IMR-90 (cell line): ENCODE results near the gene LILRA6. TPM values are rescaled to one million over a fixed set of nuclear protein-coding genes. Genes with fewer than 3 reads are reported as not detected.
A peak's percentile ranks its signal among the peaks of the same experiment; 100 is the strongest.

ENCODE experiments used
- ATAC-seq: fragments of 200-7000 bp; cut with Tn5 transposase; 2 replicates; pipeline ENCODE4 v1.9.1; 2020; ENCODE audit warnings: low read depth, mild to moderate bottlenecking, moderate library complexity
- BruUV-seq: library from RNA; stranded (reverse); fragments of 400-500 nt; replicated peaks from 2 replicates; lab custom pipeline; 2021; lab: Mats Ljungman, UMichigan
- CTCF ChIA-PET: fragments of 300-600 bp; formaldehyde crosslinking; extraction: SDS; loops from one replicate; lab custom pipeline; 2021; ENCODE audit warnings: antibody characterized with exemption; lab: Yijun Ruan, JAX
- POLR2A ChIA-PET: fragments of 300-600 bp; sonication (Branson Sonifier 250); formaldehyde crosslinking; loops from one replicate; lab custom pipeline; 2022; ENCODE audit warnings: antibody characterized with exemption; ENCODE audit not compliant: unreplicated experiment; lab: Charles Lee
- DNase-seq: peaks from one replicate; pipeline ENCODE4 v3.0.0; 2013
- H2AFZ ChIP-seq: replicated peaks from 2 replicates; pipeline ENCODE3; 2013; ENCODE audit warnings: low read length, mild to moderate bottlenecking; ENCODE audit not compliant: poor library complexity
- H2AK5ac ChIP-seq: 2 replicates; pipeline ENCODE4 v1.6.1; 2013; ENCODE audit warnings: low read depth, low read length, inconsistent platforms
- H2AK9ac ChIP-seq: replicated peaks from 2 replicates; pipeline ENCODE3; 2013; ENCODE audit warnings: mild to moderate bottlenecking, low read depth, low read length, moderate library complexity; ENCODE audit not compliant: poor library complexity
- H2BK120ac ChIP-seq: 2 replicates; pipeline ENCODE4 v1.6.1; 2013; ENCODE audit warnings: low read depth, low read length, inconsistent platforms
- H2BK15ac ChIP-seq: 3 replicates; pipeline ENCODE4 v1.6.1; 2013; ENCODE audit warnings: low read depth, low read length, inconsistent platforms
- H2BK20ac ChIP-seq: 2 replicates; pipeline ENCODE4 v1.6.1; 2013; ENCODE audit warnings: low read depth, mild to moderate bottlenecking, inconsistent platforms, low read length, moderate library complexity
- H2BK5ac ChIP-seq: 2 replicates; pipeline ENCODE4 v1.6.1; 2013; ENCODE audit warnings: mild to moderate bottlenecking, low read depth, low read length, inconsistent platforms; ENCODE audit not compliant: poor library complexity, severe bottlenecking
- H3K14ac ChIP-seq: replicated peaks from 2 replicates; pipeline ENCODE4 v1.6.1; 2013; ENCODE audit warnings: low read depth, low read length, inconsistent platforms
- H3K18ac ChIP-seq: 2 replicates; pipeline ENCODE4 v1.6.1; 2013; ENCODE audit warnings: low read depth, low read length, control low read depth
- H3K23ac ChIP-seq: 2 replicates; pipeline ENCODE4 v1.6.1; 2013; ENCODE audit warnings: low read depth, low read length, inconsistent platforms
- H3K27ac ChIP-seq: 2 replicates; pipeline ENCODE4 v1.5.1; 2013; ENCODE audit warnings: mild to moderate bottlenecking, control low read depth, low read length; ENCODE audit not compliant: insufficient read depth
- H3K27me3 ChIP-seq: 2 replicates; pipeline ENCODE4 v1.6.1; 2013; ENCODE audit warnings: low read length; ENCODE audit not compliant: control insufficient read depth, insufficient read depth
- H3K36me3 ChIP-seq: 2 replicates; pipeline ENCODE4 v1.6.1; 2013; ENCODE audit warnings: low read length, mixed read lengths; ENCODE audit not compliant: control insufficient read depth, insufficient read depth
- H3K4ac ChIP-seq: 2 replicates; pipeline ENCODE4 v1.6.1; 2013; ENCODE audit warnings: low read depth, low read length, inconsistent platforms
- H3K4me1 ChIP-seq: 2 replicates; pipeline ENCODE4 v1.6.1; 2013; ENCODE audit warnings: low read length, mixed read lengths; ENCODE audit not compliant: control insufficient read depth, insufficient read depth
- H3K4me2 ChIP-seq: 2 replicates; pipeline ENCODE4 v1.6.1; 2013; ENCODE audit warnings: low read depth, mild to moderate bottlenecking, control low read depth, low read length, moderate library complexity
- H3K4me3 ChIP-seq: 2 replicates; pipeline ENCODE4 v1.5.1; 2013; ENCODE audit warnings: low read depth, mild to moderate bottlenecking, control low read depth, low read length, moderate library complexity; ENCODE audit not compliant: insufficient read depth
- H3K56ac ChIP-seq: 2 replicates; pipeline ENCODE4 v1.6.1; 2013; ENCODE audit warnings: low read length, inconsistent platforms; ENCODE audit not compliant: insufficient read depth; ENCODE audit errors: extremely low read depth
- H3K79me1 ChIP-seq, 2 experiments: 2 replicates each; pipeline ENCODE4 v1.6.1; 2013; ENCODE audit warnings: low read length in 2 of 2, inconsistent platforms in 1 of 2, low read depth in 1 of 2
- H3K9ac ChIP-seq: 2 replicates; pipeline ENCODE4 v1.6.1; 2013; ENCODE audit warnings: low read depth, low read length, control low read depth
- H3K9me1 ChIP-seq: 2 replicates; pipeline ENCODE4 v1.6.1; 2013; ENCODE audit warnings: low read length, inconsistent platforms; ENCODE audit not compliant: insufficient read depth
- H3K9me3 ChIP-seq: 2 replicates; pipeline ENCODE4 v1.6.1; 2013; ENCODE audit warnings: low read length; ENCODE audit not compliant: control insufficient read depth, insufficient read depth
- H4K20me1 ChIP-seq: 2 replicates; pipeline ENCODE4 v1.6.1; 2013; ENCODE audit warnings: low read length, inconsistent platforms; ENCODE audit not compliant: insufficient read depth
- H4K5ac ChIP-seq: 2 replicates; pipeline ENCODE4 v1.6.1; 2013; ENCODE audit warnings: mild to moderate bottlenecking, low read depth, low read length, control low read depth
- H4K8ac ChIP-seq, 2 experiments: 2 replicates each; pipeline ENCODE4 v1.6.1; 2013; ENCODE audit warnings: low read depth in 2 of 2, low read length in 2 of 2, control low read depth in 1 of 2, inconsistent platforms in 1 of 2
- H4K91ac ChIP-seq: 2 replicates; pipeline ENCODE4 v1.6.1; 2013; ENCODE audit warnings: low read depth, low read length, inconsistent platforms; ENCODE audit not compliant: insufficient read depth
- BHLHE40 ChIP-seq: fragments of 150-350 bp; IDR thresholded peaks from 2 replicates; pipeline ENCODE4 v1.6.1; 2016; ENCODE audit warnings: mild to moderate bottlenecking, low read depth, low read length
- CEBPB ChIP-seq: IDR thresholded peaks from 2 replicates; pipeline ENCODE4 v1.6.1; 2012; ENCODE audit warnings: low read depth, low read length, improper control_type of control experiment
- CHD1 ChIP-seq: IDR thresholded peaks from 2 replicates; pipeline ENCODE4 v1.6.1; 2012; ENCODE audit warnings: low read depth, low read length, improper control_type of control experiment
- FOS ChIP-seq: fragments of 150-350 bp; IDR thresholded peaks from 2 replicates; pipeline ENCODE4 v1.6.1; 2016; ENCODE audit warnings: low read depth, low read length
- MAZ ChIP-seq: IDR thresholded peaks from 2 replicates; pipeline ENCODE4 v1.6.1; 2012; ENCODE audit warnings: low read depth, mild to moderate bottlenecking, low read length, improper control_type of control experiment, moderate library complexity, borderline replicate concordance
- MXI1 ChIP-seq: IDR thresholded peaks from 2 replicates; pipeline ENCODE4 v1.6.1; 2012; ENCODE audit warnings: low read depth, mild to moderate bottlenecking, low read length, moderate library complexity, borderline replicate concordance
- NFE2L2 ChIP-seq: fragments of 150-350 bp; IDR thresholded peaks from 2 replicates; pipeline ENCODE4 v1.6.1; 2016; ENCODE audit warnings: low read depth, mild to moderate bottlenecking, low read length
- POLR2A ChIP-seq: IDR thresholded peaks from 2 replicates; pipeline ENCODE4 v1.6.1; 2012; ENCODE audit warnings: mild to moderate bottlenecking, low read depth, low read length
- RAD21 ChIP-seq: IDR thresholded peaks from 2 replicates; pipeline ENCODE4 v1.6.1; 2012; ENCODE audit warnings: low read length, improper control_type of control experiment
- RCOR1 ChIP-seq: IDR thresholded peaks from 2 replicates; pipeline ENCODE4 v1.6.1; 2012; ENCODE audit warnings: mild to moderate bottlenecking, low read length, improper control_type of control experiment; ENCODE audit not compliant: insufficient replicate concordance
- RFX5 ChIP-seq: IDR thresholded peaks from 2 replicates; pipeline ENCODE4 v1.8.0; 2012; ENCODE audit warnings: low read depth, mild to moderate bottlenecking, low read length, moderate library complexity
- SMC3 ChIP-seq: fragments of 150-350 bp; IDR thresholded peaks from 2 replicates; pipeline ENCODE4 v1.6.1; 2016; ENCODE audit warnings: low read depth, mild to moderate bottlenecking, antibody characterized with exemption, low read length, moderate library complexity
- WGBS, 2 experiments: methylation state at CpG; one replicate each; pipeline versions ENCODE4 v1.1.5 to v1.1.7; 2013; ENCODE audit warnings: missing lambda C conversion rate in 2 of 2; ENCODE audit not compliant: insufficient read length in 1 of 2; ENCODE audit errors: extremely low coverage in 2 of 2; 5-methylcytosine and 5-hydroxymethylcytosine counted together
- dilution Hi-C: fragments of 300-500 bp; cut with HindIII; formaldehyde crosslinking; loops from one replicate; pipeline ENCODE4 v1.14.3; 2018; ENCODE audit warnings: low sequenced_read_pairs; ENCODE audit not compliant: unreplicated experiment
- in situ Hi-C: fragments of 300-500 bp; cut with MboI; formaldehyde crosslinking; loops from 3 replicates; pipeline ENCODE4 v1.14.3; 2019; ENCODE audit warnings: low sequenced_read_pairs, inconsistent platforms, mixed read lengths
- intact Hi-C: fragments of 100-400 bp; cut with micrococcal nuclease; formaldehyde crosslinking; loops from 2 replicates; pipeline ENCODE4 v1.10.0; 2022
- polyA plus RNA-seq, 3 experiments: library from polyadenylated mRNA; depleted of rRNA; stranded (reverse); fragments of >200 nt; gene quantifications; 2 replicates each; pipeline ENCODE4 v1.2.3, GENCODE V29; 2012; ENCODE audit warnings: low replicate concordance in 1 of 3
- total RNA-seq: library from RNA; depleted of rRNA; stranded (reverse); fragments of >200 nt; gene quantifications from 2 replicates; pipeline ENCODE4 v1.2.3, GENCODE V29; 2012
- TF ChIP-seq, protein P1 (sequence below): conservative IDR thresholded peaks from 2 replicates; pipeline ENCODE4 v1.5.1; 2012; ENCODE audit warnings: mild to moderate bottlenecking, low read depth, low read length, improper control_type of control experiment
- TF ChIP-seq, protein P2 (sequence below): fragments of 150-350 bp; IDR thresholded peaks from 2 replicates; pipeline ENCODE4 v1.6.1; 2016; ENCODE audit warnings: low read depth, mild to moderate bottlenecking, low read length, moderate library complexity, borderline replicate concordance

LILRA6 gene
- total and polyA plus RNA-seq, 2 of the 4 experiments (the other 2 are of a cell fraction): not detected

DNA sequence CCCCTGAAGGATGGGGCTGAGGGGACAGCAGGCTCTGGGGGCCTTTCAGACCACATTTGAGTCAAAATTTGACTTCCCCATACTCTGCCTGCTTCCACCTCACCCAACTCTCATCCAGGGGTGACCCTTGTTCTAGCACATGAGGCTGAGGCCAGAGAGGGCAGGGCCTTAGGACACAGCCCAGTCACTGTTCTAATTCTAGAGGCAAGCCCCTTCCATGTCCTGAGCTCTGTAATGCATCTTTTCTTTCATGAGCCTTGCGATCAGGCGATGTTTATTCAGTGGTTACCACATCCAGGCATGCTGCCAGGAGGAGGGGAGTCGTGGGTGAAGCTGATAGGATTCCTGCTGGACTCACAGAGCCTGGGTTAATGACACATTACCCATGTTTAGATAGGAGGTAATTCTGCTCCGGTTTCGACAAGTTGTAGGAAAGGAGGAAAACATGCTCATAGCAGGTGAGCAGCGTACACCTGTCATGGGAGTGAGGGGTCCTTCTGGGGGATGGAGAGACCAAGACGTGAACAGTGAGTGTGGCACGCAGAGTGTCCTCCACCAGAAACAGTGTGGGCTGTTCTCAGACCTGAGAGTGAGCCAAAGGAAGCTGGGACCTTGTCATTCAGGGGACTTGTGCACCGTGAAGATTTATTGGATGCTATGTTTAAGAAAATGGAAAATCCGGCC is 32.6 kb downstream of the LILRA6 start:
- Histone ChIP-seq H3K4me1 (peaks cover 30% of the 10 kb centered on the region), H4K8ac (no peak overlapping the region), H4K20me1 (peaks cover 63% of the 10 kb centered on the region), H2AK9ac (peak overlapping the region; percentile 73), H4K5ac (no peak overlapping the region), H2BK120ac (no peak overlapping the region), H2BK20ac (no peak overlapping the region), H3K9me1 (peaks cover 27% of the 10 kb centered on the region), H2BK15ac (no peak overlapping the region), H3K9me3 (no peaks in the 10 kb centered on the region), H3K4me3 (no peak overlapping the region), H2BK5ac (peak overlapping the region; percentile 0), H2AK5ac (peak overlapping the region; percentile 27; the same call in 1 of the 2 replicates), H3K9ac (no peak overlapping the region), H3K27ac (peak overlapping the region; percentile 48; the same call in 1 of the 2 replicates), H3K56ac (no peak overlapping the region), H3K36me3 (peaks cover 33% of the 10 kb centered on the region), H3K14ac (no peak overlapping the region), H4K91ac (no peak overlapping the region), H2AFZ (peak overlapping the region; percentile 67), H3K4me2 (peak overlapping the region; percentile 75), H3K23ac (no peak overlapping the region), H3K27me3 (no peaks in the 10 kb centered on the region), H3K4ac (0 out of 2 replicates have a peak overlapping the region, but pooled peaks have one; percentile 17), H3K79me1 (peaks cover 6 to 61% of the 10 kb centered on the region in 2 experiments), H3K18ac (no peak overlapping the region)
- BruUV-seq: no TSS peak
- 10% methylated on average over 5 of the region's 10 CpGs; no CpG with 5 or more reads in 1 of the 2 experiments for WGBS, 2 experiments
- in situ Hi-C loops: loop anchor here (10.0 kb wide), 1 partner anchor 245 kb away; no protein-coding TSS in a partner anchor
- intact Hi-C loops: loop anchor here (2.0 kb wide), 1 partner anchor 19 kb away; the partner anchor contains the start of gene TSEN34
- ChIA-PET POLR2A (interaction anchor here (0.6 to 0.7 kb wide), 2 partner anchors 9 to 1911 kb away, joined by 3 read pairs; partner anchors contain the start of gene ZNF787), CTCF (interaction anchor here (0.5 to 1.0 kb wide), 3 partner anchors 40 to 401 kb away, joined by 3 to 4 read pairs (median 3); no protein-coding TSS in a partner anchor)
- ATAC-seq (peak; percentile 88), DNase-seq (peak; percentile 98)
- dilution Hi-C loops: no loop called here
- TF ChIP-seq FOS (peak; percentile 36; the same call in 1 of the 2 replicates), CEBPB (peak; percentile 93), RAD21 (no peak), RCOR1 (peak; percentile 91), CHD1 (no peak), SMC3 (no peak), RFX5 (no peak), NFE2L2 (no peak), POLR2A (peak; percentile 37; the same call in 1 of the 2 replicates), MXI1 (peak; percentile 66; the same call in 1 of the 2 replicates), BHLHE40 (peak; percentile 66; the same call in 1 of the 2 replicates), MAZ (peak; percentile 78; the same call in 1 of the 2 replicates)
- TF ChIP-seq, protein P1, sequence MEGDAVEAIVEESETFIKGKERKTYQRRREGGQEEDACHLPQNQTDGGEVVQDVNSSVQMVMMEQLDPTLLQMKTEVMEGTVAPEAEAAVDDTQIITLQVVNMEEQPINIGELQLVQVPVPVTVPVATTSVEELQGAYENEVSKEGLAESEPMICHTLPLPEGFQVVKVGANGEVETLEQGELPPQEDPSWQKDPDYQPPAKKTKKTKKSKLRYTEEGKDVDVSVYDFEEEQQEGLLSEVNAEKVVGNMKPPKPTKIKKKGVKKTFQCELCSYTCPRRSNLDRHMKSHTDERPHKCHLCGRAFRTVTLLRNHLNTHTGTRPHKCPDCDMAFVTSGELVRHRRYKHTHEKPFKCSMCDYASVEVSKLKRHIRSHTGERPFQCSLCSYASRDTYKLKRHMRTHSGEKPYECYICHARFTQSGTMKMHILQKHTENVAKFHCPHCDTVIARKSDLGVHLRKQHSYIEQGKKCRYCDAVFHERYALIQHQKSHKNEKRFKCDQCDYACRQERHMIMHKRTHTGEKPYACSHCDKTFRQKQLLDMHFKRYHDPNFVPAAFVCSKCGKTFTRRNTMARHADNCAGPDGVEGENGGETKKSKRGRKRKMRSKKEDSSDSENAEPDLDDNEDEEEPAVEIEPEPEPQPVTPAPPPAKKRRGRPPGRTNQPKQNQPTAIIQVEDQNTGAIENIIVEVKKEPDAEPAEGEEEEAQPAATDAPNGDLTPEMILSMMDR: no peak
- TF ChIP-seq, protein P2, sequence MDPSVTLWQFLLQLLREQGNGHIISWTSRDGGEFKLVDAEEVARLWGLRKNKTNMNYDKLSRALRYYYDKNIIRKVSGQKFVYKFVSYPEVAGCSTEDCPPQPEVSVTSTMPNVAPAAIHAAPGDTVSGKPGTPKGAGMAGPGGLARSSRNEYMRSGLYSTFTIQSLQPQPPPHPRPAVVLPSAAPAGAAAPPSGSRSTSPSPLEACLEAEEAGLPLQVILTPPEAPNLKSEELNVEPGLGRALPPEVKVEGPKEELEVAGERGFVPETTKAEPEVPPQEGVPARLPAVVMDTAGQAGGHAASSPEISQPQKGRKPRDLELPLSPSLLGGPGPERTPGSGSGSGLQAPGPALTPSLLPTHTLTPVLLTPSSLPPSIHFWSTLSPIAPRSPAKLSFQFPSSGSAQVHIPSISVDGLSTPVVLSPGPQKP: no peak
